Activated CD8-positive, alpha-beta memory T cell treated with anti-CD3 and anti-CD28 coated beads for 4 hours (primary cell): ENCODE measurements around the gene CDH2.
"Not testable (repeated sequence)": the region's sequence is repeated elsewhere in the genome, so short reads cannot be mapped to it uniquely, and the experiment has no call there.

Experiments
- DNase-seq, 2 donors: peaks; one replicate each; pipeline ENCODE4 v3.0.0-alpha.2; 2020; ENCODE audit warnings: low read depth in 2 of 2

Gene CDH2

GRCh38 chr18:27921392-27921791 lies 255.5 kb downstream of the CDH2 start:
- DNase-seq: no peak

- no peak for DNase-seq
Measured at GRCh38 chr18:27920836-27921235, 256.1 kb downstream of the CDH2 start.

GRCh38 chr18:27906189-27906588 lies 270.7 kb downstream of the CDH2 start:
- DNase-seq: not testable (repeated sequence)

- DNase-seq: no peak
Measured at GRCh38 chr18:27903906-27904305, 273.0 kb downstream of the CDH2 start.

- no peak for DNase-seq
Measured at GRCh38 chr18:27901424-27902226, 275.3 kb downstream of the CDH2 start.
